H1 (cell line): ENCODE results near the gene SLX4IP. TPM values are rescaled to one million over a fixed set of nuclear protein-coding genes. Genes with fewer than 3 reads are reported as not detected.

Experiments used
- CTCF ChIA-PET: fragments of 300-600 bp; sonication (Branson Sonifier 250); formaldehyde crosslinking; loops from one replicate; lab custom pipeline; 2021; ENCODE audit not compliant: partially characterized antibody; lab: Charles Lee
- POLR2A ChIA-PET: fragments of 300-600 bp; sonication (Branson Sonifier 250); formaldehyde crosslinking; loops from one replicate; lab custom pipeline; 2021; ENCODE audit warnings: inconsistent platforms; ENCODE audit not compliant: partially characterized antibody; lab: Charles Lee
- DNase-seq, 2 experiments: peaks; one replicate each; pipeline versions ENCODE4 v3.0.0 to v3.0.0-alpha.2; 2010 to 2022; ENCODE audit warnings: low spot score in 2 of 2, low read depth in 1 of 2, mixed read lengths in 1 of 2
- FAIRE-seq: peaks from 2 replicates; lab custom pipeline; 2011; peaks lifted over from hg19 to GRCh38; lab: Jason Lieb, UNC
- H2AFZ ChIP-seq: 2 replicates; pipeline ENCODE4 v1.8.1; 2012; ENCODE audit warnings: low read length, inconsistent platforms
- H2AK5ac ChIP-seq: 2 replicates; pipeline ENCODE4 v1.6.1; 2013; ENCODE audit warnings: low read depth, low read length
- H2BK120ac ChIP-seq: replicated peaks from 2 replicates; pipeline ENCODE3; 2013; ENCODE audit warnings: low read depth, low read length, inconsistent platforms
- H2BK12ac ChIP-seq: 2 replicates; pipeline ENCODE4 v1.6.1; 2013; ENCODE audit warnings: low read depth, low read length
- H2BK15ac ChIP-seq: 2 replicates; pipeline ENCODE4 v1.6.1; 2013; ENCODE audit warnings: low read length
- H2BK20ac ChIP-seq: 2 replicates; pipeline ENCODE4 v1.6.1; 2013; ENCODE audit warnings: low read length
- H2BK5ac ChIP-seq: 2 replicates; pipeline ENCODE4 v1.6.1; 2013; ENCODE audit warnings: low read depth, low read length
- H3K14ac ChIP-seq: 2 replicates; pipeline ENCODE4 v1.6.1; 2013; ENCODE audit warnings: inconsistent platforms; ENCODE audit not compliant: insufficient read length
- H3K18ac ChIP-seq: 2 replicates; pipeline ENCODE4 v1.6.1; 2013; ENCODE audit warnings: low read length; ENCODE audit errors: extremely low read depth
- H3K23ac ChIP-seq: 2 replicates; pipeline ENCODE4 v1.6.1; 2013; ENCODE audit warnings: inconsistent platforms; ENCODE audit not compliant: insufficient read length
- H3K23me2 ChIP-seq: 2 replicates; pipeline ENCODE4 v1.6.1; 2013; ENCODE audit warnings: low read depth, low read length
- H3K27ac ChIP-seq: 2 replicates; pipeline ENCODE4 v1.6.1; 2011; ENCODE audit warnings: low read depth, low read length, inconsistent platforms
- H3K27me3 ChIP-seq, 4 experiments: replicated peaks in 1 of 4; 1 replicate in 1 of 4; 2 replicates in 3 of 4; pipeline versions ENCODE4 v1.6.1 to v1.8.1; 2011 to 2013; ENCODE audit warnings: low read length in 3 of 4, mild to moderate bottlenecking in 3 of 4, inconsistent platforms in 2 of 4, mixed read lengths in 2 of 4, moderate library complexity in 1 of 4; ENCODE audit not compliant: control insufficient read depth in 3 of 4, insufficient read depth in 3 of 4; ENCODE audit errors: extremely low read depth in 1 of 4
- H3K36me3 ChIP-seq, 4 experiments: 2 replicates each; pipeline versions ENCODE4 v1.6.1 to v1.8.1; 2011 to 2013; ENCODE audit warnings: mild to moderate bottlenecking in 4 of 4, low read length in 3 of 4, moderate library complexity in 2 of 4, control low read depth in 1 of 4, inconsistent platforms in 1 of 4; ENCODE audit not compliant: insufficient read depth in 4 of 4, control insufficient read depth in 2 of 4
- H3K4ac ChIP-seq: replicated peaks from 2 replicates; pipeline ENCODE3; 2013; ENCODE audit warnings: low read length, low read depth, mixed read lengths, inconsistent platforms; ENCODE audit not compliant: insufficient read length
- H3K4me1 ChIP-seq, 4 experiments: replicated peaks in 1 of 4; 1 replicate in 1 of 4; 2 replicates in 3 of 4; pipeline versions ENCODE4 v1.6.1 to v1.8.1; 2011 to 2013; ENCODE audit warnings: low read length in 3 of 4, inconsistent platforms in 2 of 4, mixed read lengths in 1 of 4; ENCODE audit not compliant: insufficient read depth in 4 of 4, control insufficient read depth in 3 of 4
- H3K4me2 ChIP-seq, 2 experiments: 2 replicates each; pipeline versions ENCODE4 v1.6.1 to v1.8.1; 2011 to 2013; ENCODE audit warnings: low read depth in 2 of 2, low read length in 2 of 2, control low read depth in 1 of 2, inconsistent platforms in 1 of 2, mild to moderate bottlenecking in 1 of 2; ENCODE audit not compliant: insufficient read depth in 1 of 2
- H3K4me3 ChIP-seq, 4 experiments: fragments of 200-600, 300-600 bp in 1 of 4; sonication (generic), shearing (Covaris generic), sonication (Bioruptor Twin) in 1 of 4; 2 replicates each; pipeline versions ENCODE4 v1.5.1 to v1.8.1; 2011 to 2016; ENCODE audit warnings: low read length in 4 of 4, low read depth in 3 of 4, control low read depth in 2 of 4, inconsistent platforms in 2 of 4, mild to moderate bottlenecking in 2 of 4, mixed read lengths in 1 of 4, moderate library complexity in 1 of 4; ENCODE audit not compliant: insufficient read depth in 2 of 4; ENCODE audit errors: extremely low read depth in 1 of 4
- H3K56ac ChIP-seq: replicated peaks from 2 replicates; pipeline ENCODE3; 2013; ENCODE audit warnings: low read depth, mild to moderate bottlenecking, mixed read lengths, low read length, inconsistent platforms; ENCODE audit not compliant: insufficient read length
- H3K79me1 ChIP-seq: 2 replicates; pipeline ENCODE4 v1.6.1; 2013; ENCODE audit warnings: low read depth, low read length, control low read depth
- H3K79me2 ChIP-seq, 2 experiments: 2 replicates each; pipeline versions ENCODE4 v1.6.1 to v1.8.1; 2012 to 2013; ENCODE audit warnings: low read length in 2 of 2, mild to moderate bottlenecking in 2 of 2, inconsistent platforms in 1 of 2; ENCODE audit not compliant: insufficient read depth in 2 of 2, control insufficient read depth in 1 of 2
- H3K9ac ChIP-seq, 4 experiments: replicated peaks in 1 of 4; 1 replicate in 1 of 4; 2 replicates in 3 of 4; pipeline versions ENCODE4 v1.6.1 to v1.8.1; 2011 to 2013; ENCODE audit warnings: low read depth in 3 of 4, low read length in 3 of 4, control low read depth in 2 of 4, mild to moderate bottlenecking in 2 of 4, moderate library complexity in 2 of 4, inconsistent platforms in 1 of 4; ENCODE audit errors: extremely low read depth in 1 of 4
- H3K9me3 ChIP-seq, 2 experiments: 2 replicates each; pipeline versions ENCODE4 v1.6.1 to v1.8.1; 2012 to 2013; ENCODE audit warnings: mild to moderate bottlenecking in 2 of 2, moderate library complexity in 2 of 2, control low read depth in 1 of 2, inconsistent platforms in 1 of 2, low read depth in 1 of 2, low read length in 1 of 2, mixed read lengths in 1 of 2; ENCODE audit not compliant: insufficient read depth in 2 of 2
- H4K20me1 ChIP-seq, 2 experiments: replicated peaks in 1 of 2; 2 replicates each; pipeline versions ENCODE3 to v1.8.1; 2011 to 2013; ENCODE audit warnings: inconsistent platforms in 2 of 2, low read length in 2 of 2, mild to moderate bottlenecking in 1 of 2; ENCODE audit not compliant: insufficient read depth in 2 of 2, control insufficient read depth in 1 of 2
- H4K5ac ChIP-seq: 2 replicates; pipeline ENCODE4 v1.6.1; 2013; ENCODE audit warnings: low read length, low read depth, mixed read lengths, inconsistent platforms; ENCODE audit not compliant: insufficient read length
- H4K8ac ChIP-seq: 2 replicates; pipeline ENCODE4 v1.8.0; 2013; ENCODE audit warnings: mild to moderate bottlenecking, moderate library complexity, low read length, inconsistent platforms; ENCODE audit not compliant: insufficient read depth; ENCODE audit errors: extremely low read depth
- H4K91ac ChIP-seq: replicated peaks from 2 replicates; pipeline ENCODE3; 2013; ENCODE audit warnings: low read length, mixed read lengths, inconsistent platforms; ENCODE audit not compliant: insufficient read length
- JUN ChIP-seq: IDR thresholded peaks from 2 replicates; pipeline ENCODE4 v1.6.1; 2011; ENCODE audit warnings: low read depth, mild to moderate bottlenecking, improper control_type of control experiment, low read length
- JUND ChIP-seq: IDR thresholded peaks from 2 replicates; pipeline ENCODE4 v1.6.1; 2011; ENCODE audit warnings: mild to moderate bottlenecking, improper control_type of control experiment, low read length
- MAFK ChIP-seq: IDR thresholded peaks from 2 replicates; pipeline ENCODE4 v1.6.1; 2012; ENCODE audit warnings: low read depth, mild to moderate bottlenecking, improper control_type of control experiment, low read length
- NRF1 ChIP-seq: IDR thresholded peaks from 2 replicates; pipeline ENCODE4 v1.6.1; 2011; ENCODE audit warnings: mild to moderate bottlenecking, low read depth, low read length, improper control_type of control experiment
- POU5F1 ChIP-seq: IDR thresholded peaks from 2 replicates; pipeline ENCODE4 v1.6.1; 2011; ENCODE audit warnings: low read depth, mild to moderate bottlenecking, low read length, moderate library complexity
- SP2 ChIP-seq: IDR thresholded peaks from 2 replicates; pipeline ENCODE4 v1.6.1; 2012; ENCODE audit warnings: mild to moderate bottlenecking, low read length, inconsistent platforms
- TEAD4 ChIP-seq: IDR thresholded peaks from 2 replicates; pipeline ENCODE4 v1.6.1; 2012; ENCODE audit warnings: low read depth, low read length, inconsistent platforms, mixed read lengths
- WGBS, 2 experiments: shearing (Covaris generic) in 1 of 2; methylation state at CpG; one replicate each; pipeline versions ENCODE4 v1.1.6 to v1.1.7; 2013 to 2015; ENCODE audit warnings: low lambda C conversion rate in 2 of 2, mixed read lengths in 2 of 2, inconsistent platforms in 1 of 2, low coverage in 1 of 2, missing lambda C conversion rate in 1 of 2; ENCODE audit not compliant: insufficient replicate concordance in 2 of 2, insufficient coverage in 1 of 2, insufficient read length in 1 of 2; ENCODE audit errors: extremely low coverage in 1 of 2, missing lambda C conversion rate in 1 of 2; 5-methylcytosine and 5-hydroxymethylcytosine counted together
- polyA plus RNA-seq, 7 experiments: library from polyadenylated mRNA; depleted of rRNA in 3 of 7; stranded (reverse) in 5 of 7; unstranded in 2 of 7; fragments of >200 nt in 5 of 7; fragments of 200-250 nt in 2 of 7; gene quantifications; 1 replicate in 5 of 7; 2 replicates in 1 of 7; 4 replicates in 1 of 7; pipeline versions ENCODE4 v1.2.1 to v1.2.3, GENCODE V29; 2011 to 2013; ENCODE audit warnings: missing spikeins in 2 of 7, mixed read lengths in 2 of 7
- total RNA-seq: library from RNA; stranded (reverse); fragmentation: NEBNext Ultra II Directional; extraction: Animal tissue kit (Norgen Biotek cat#: 25700); gene quantifications from 2 replicates; pipeline ENCODE4 v1.2.1, GENCODE V29; 2021

The SLX4IP gene
- total and polyA plus RNA-seq, 2 of the 8 experiments (the other 6 are each of a cell fraction or from before 2014, with no cell fraction given) = 2.4 to 8.7 TPM

- CTCF ChIA-PET = interaction anchor here (0.7 to 3.6 kb wide), 5 partner anchors 10 to 143 kb away, joined by 3 to 26 read pairs (median 4); no protein-coding TSS in a partner anchor
- TF ChIP-seq TEAD4 (no peak), NRF1 (no peak), POU5F1 (no peak), SP2 (no peak), MAFK (no peak), JUN (no peak), JUND (no peak)
- peaks cover 0 to 30% (median 22%) of the 10 kb centered on the region in 4 experiments; a peak in 5 of 7 replicates for H3K4me1 ChIP-seq
Observed at GRCh38 chr20:10468340-10468845, 33.3 kb downstream of the SLX4IP start.

More at GRCh38 chr20:10468340-10468845, 33.3 kb downstream of the SLX4IP start:
- H3K79me1 ChIP-seq = no peaks in the 10 kb centered on the region
- no peak overlapping the region for H2AFZ ChIP-seq
- H3K27me3 ChIP-seq = no peaks in the 10 kb centered on the region
- H3K56ac ChIP-seq = no peak overlapping the region
- 0 out of 2 replicates have a peak overlapping the region, but pooled peaks have one; percentile 32 for H2BK15ac ChIP-seq
- FAIRE-seq (no peak), DNase-seq (no peak)
- H3K9ac ChIP-seq = no peak overlapping the region
- no peak overlapping the region for H2BK5ac ChIP-seq
- H3K23me2 ChIP-seq = no peaks in the 10 kb centered on the region
- 59% methylated on average over 2 of the region's 2 CpGs; no CpG with 5 or more reads in 1 of the 2 experiments for WGBS, 2 experiments
- H3K4me2 ChIP-seq = peak overlapping the region in 1 of 2 experiments; percentile 27; a peak in 2 of 4 replicates
- no peak overlapping the region for H2BK120ac ChIP-seq
- H2AK5ac ChIP-seq = no peak overlapping the region
- H4K5ac ChIP-seq = no peak overlapping the region
- peaks cover 0 to 11% of the 10 kb centered on the region in 2 experiments; a peak in 2 of 4 replicates for H3K79me2 ChIP-seq
- H2BK20ac ChIP-seq = 0 out of 2 replicates have a peak overlapping the region, but pooled peaks have one; percentile 3
- H3K4me3 ChIP-seq = no peak overlapping the region
- no peaks in the 10 kb centered on the region for H4K20me1 ChIP-seq
- H3K14ac ChIP-seq = no peak overlapping the region
- POLR2A ChIA-PET = interaction anchor here (2.5 kb wide), 1 partner anchor 34 kb away, joined by 10 read pairs; the partner anchor contains the start of genes MKKS and SLX4IP
- H3K27ac ChIP-seq = no peak overlapping the region
- H3K18ac ChIP-seq = no peak overlapping the region
- H3K9me3 ChIP-seq = peaks cover 0 to 5% of the 10 kb centered on the region in 2 experiments; a peak in 1 of 4 replicates
- peaks cover 0 to 3% (median 0%) of the 10 kb centered on the region in 4 experiments; a peak in 1 of 8 replicates for H3K36me3 ChIP-seq
- no peak overlapping the region; the same call in 1 of the 2 replicates for H2BK12ac ChIP-seq
- H4K91ac ChIP-seq = no peak overlapping the region
- H3K23ac ChIP-seq = no peak overlapping the region
- H4K8ac ChIP-seq = no peak overlapping the region
- H3K4ac ChIP-seq = no peak overlapping the region
